ENCODE measurements around the gene MVD. TPM values are rescaled to one million over a fixed set of nuclear protein-coding genes. Genes with fewer than 3 reads are reported as not detected.

The MVD gene
- total RNA-seq, 6 experiments from 2014 or later, result 10.2 to 57.1 (median 15.2) TPM

DNA sequence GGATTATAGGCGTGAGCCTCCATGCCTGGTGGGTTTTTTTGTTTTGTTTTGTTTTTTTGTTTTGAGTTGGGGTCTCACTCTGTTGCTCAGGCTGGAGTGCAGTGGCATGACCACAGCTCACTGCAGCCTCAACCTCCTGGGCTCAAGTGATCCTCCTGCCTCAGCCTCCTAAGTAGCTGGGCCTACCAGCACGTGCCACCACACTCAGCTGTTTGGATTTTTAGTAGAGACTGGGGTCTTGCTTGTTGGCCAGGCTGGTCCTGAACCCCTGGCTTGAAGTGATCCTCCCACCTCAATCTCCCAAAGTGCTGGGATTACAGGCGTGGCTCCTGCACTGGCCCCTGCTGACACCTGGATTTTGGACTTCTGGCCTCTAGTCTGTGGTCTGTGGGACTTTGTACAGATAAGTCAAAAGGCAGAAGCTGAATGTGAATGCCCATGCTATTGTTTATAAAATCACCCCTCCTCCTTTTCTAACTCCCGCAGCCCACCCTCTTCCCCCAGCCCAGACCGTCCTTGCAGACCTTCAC, 17.7 kb upstream of the MVD start:
- Histone ChIP-seq H3K27me3 (no peaks in the 10 kb centered on the region), H3K9me3 (no peaks in the 10 kb centered on the region), H3K4me3 (no peak overlapping the region), H3K4me1 (peaks cover 0 to 5% (median 1%) of the 10 kb centered on the region in 4 donors), H3K27ac (no peak overlapping the region), H3K36me3 (no peaks in the 10 kb centered on the region)
- DNase-seq (no peak), ATAC-seq (no peak)
- 100% methylated on average over 1 of the region's 5 CpGs for WGBS (ENCODE audit: insufficient coverage, low coverage, low lambda C conversion rate, missing lambda C conversion rate)
- no peak for TF ChIP-seq POLR2A (IDR thresholded peaks at IDR 0.05)
- TF ChIP-seq, protein P1, sequence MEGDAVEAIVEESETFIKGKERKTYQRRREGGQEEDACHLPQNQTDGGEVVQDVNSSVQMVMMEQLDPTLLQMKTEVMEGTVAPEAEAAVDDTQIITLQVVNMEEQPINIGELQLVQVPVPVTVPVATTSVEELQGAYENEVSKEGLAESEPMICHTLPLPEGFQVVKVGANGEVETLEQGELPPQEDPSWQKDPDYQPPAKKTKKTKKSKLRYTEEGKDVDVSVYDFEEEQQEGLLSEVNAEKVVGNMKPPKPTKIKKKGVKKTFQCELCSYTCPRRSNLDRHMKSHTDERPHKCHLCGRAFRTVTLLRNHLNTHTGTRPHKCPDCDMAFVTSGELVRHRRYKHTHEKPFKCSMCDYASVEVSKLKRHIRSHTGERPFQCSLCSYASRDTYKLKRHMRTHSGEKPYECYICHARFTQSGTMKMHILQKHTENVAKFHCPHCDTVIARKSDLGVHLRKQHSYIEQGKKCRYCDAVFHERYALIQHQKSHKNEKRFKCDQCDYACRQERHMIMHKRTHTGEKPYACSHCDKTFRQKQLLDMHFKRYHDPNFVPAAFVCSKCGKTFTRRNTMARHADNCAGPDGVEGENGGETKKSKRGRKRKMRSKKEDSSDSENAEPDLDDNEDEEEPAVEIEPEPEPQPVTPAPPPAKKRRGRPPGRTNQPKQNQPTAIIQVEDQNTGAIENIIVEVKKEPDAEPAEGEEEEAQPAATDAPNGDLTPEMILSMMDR (IDR thresholded peaks at IDR 0.05), result no peak
- intact Hi-C loops (cut with DNase I), result no loop called here

DNA sequence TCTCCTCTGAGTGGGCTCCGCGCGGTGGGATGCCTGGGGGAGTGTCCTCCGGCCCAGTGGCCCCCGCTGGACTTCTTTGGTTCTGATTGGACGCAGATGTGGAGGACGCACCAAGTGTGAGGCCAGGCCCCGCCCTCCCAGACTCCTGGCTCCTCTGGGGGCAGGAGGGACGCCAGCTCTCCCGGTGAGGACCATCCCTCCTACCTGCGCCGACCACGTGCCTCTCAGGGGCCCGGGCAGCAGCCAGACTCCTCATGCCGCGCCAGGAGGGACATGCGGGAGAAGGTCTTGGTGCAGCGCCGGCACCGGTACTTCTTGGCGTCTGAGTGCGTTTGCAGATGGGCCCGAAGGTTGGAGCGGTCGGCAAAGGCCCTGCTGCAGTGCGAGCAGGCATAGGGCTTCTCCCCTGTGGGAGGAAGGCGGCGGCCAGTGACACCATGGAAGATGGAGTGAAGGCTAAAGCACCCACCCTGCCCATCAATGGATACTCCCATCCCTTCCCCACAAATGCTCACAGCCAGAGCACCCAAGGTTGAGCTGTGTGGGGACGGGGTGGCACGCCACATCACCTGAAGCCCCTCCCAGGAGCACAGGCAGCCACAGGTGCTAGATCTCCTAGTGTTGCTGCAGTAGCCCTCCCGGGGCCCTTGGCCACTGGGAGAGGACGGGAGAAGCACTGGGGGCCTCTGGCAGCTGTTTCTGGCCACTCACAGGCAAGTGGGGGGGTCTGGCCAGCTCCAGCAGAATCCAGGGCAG, 15.5 kb upstream of the MVD start:
- no peak overlapping the region for H3K4me3 ChIP-seq
- DNase-seq (peak in 2 of 3 donors; percentile 44 to 53), ATAC-seq (no peak)
- H3K4me1 ChIP-seq, result peaks cover 0 to 3% (median 0%) of the 10 kb centered on the region in 4 donors
- no peak for TF ChIP-seq POLR2A (IDR thresholded peaks at IDR 0.05)
- TF ChIP-seq, protein P1 (IDR thresholded peaks at IDR 0.05), result no peak
- no peaks in the 10 kb centered on the region for H3K9me3 ChIP-seq
- WGBS (ENCODE audit: insufficient coverage, low coverage, low lambda C conversion rate, missing lambda C conversion rate), result no CpG with 5 or more reads among the region's 32 CpGs
- no peaks in the 10 kb centered on the region for H3K27me3 ChIP-seq
- no peak overlapping the region for H3K27ac ChIP-seq
- intact Hi-C loops (cut with DNase I), result no loop called here
- H3K36me3 ChIP-seq, result no peaks in the 10 kb centered on the region

- no peaks in the 10 kb centered on the region for H3K36me3 ChIP-seq
- no peak for DNase-seq
- intact Hi-C loops (cut with DNase I), result no loop called here
- H3K9me3 ChIP-seq, result no peaks in the 10 kb centered on the region
- TF ChIP-seq POLR2A (IDR thresholded peaks at IDR 0.05), result no peak
- TF ChIP-seq, protein P1 (IDR thresholded peaks at IDR 0.05), result no peak
- no peak overlapping the region for H3K27ac ChIP-seq
- peaks cover 0 to 3% (median 0%) of the 10 kb centered on the region in 4 donors for H3K4me1 ChIP-seq
- H3K4me3 ChIP-seq, result no peak overlapping the region
- ATAC-seq, result no peak
- 67% methylated on average over 3 of the region's 13 CpGs for WGBS (ENCODE audit: insufficient coverage, low coverage, low lambda C conversion rate, missing lambda C conversion rate)
- no peaks in the 10 kb centered on the region for H3K27me3 ChIP-seq
Observed at GRCh38 chr16:88677721-88678120, 14.8 kb upstream of the MVD start.

- Histone ChIP-seq H3K9me3 (no peaks in the 10 kb centered on the region), H3K4me3 (no peak overlapping the region), H3K36me3 (no peaks in the 10 kb centered on the region), H3K27me3 (no peaks in the 10 kb centered on the region), H3K27ac (no peak overlapping the region), H3K4me1 (peaks cover 0 to 3% (median 0%) of the 10 kb centered on the region in 4 donors)
- ATAC-seq (no peak), DNase-seq (peak in 1 of 3 donors; percentile 45)
- no peak for TF ChIP-seq POLR2A (IDR thresholded peaks at IDR 0.05)
- TF ChIP-seq, protein P1 (IDR thresholded peaks at IDR 0.05), result no peak
- intact Hi-C loops (cut with DNase I), result no loop called here
- no CpG with 5 or more reads among the region's 22 CpGs for WGBS (ENCODE audit: insufficient coverage, low coverage, low lambda C conversion rate, missing lambda C conversion rate)
Observed at GRCh38 chr16:88676502-88677242, 13.8 kb upstream of the MVD start.

All from right lobe of liver (tissue), 6 donors.